Chondrocyte (in vitro differentiated cells): ENCODE data around the gene PLD1. TPM values are rescaled to one million over a fixed set of nuclear protein-coding genes. Genes with fewer than 3 reads are reported as not detected.

Source experiments
- DNase-seq: peaks from one replicate; pipeline ENCODE4 v3.0.0; 2021; ENCODE audit warnings: mixed read lengths, low spot score
- H3K27ac Mint-ChIP-seq: one replicate; pipeline ENCODE4 v1.8.0; 2021; ENCODE audit warnings: mild to moderate bottlenecking, moderate library complexity, mixed read lengths; ENCODE audit not compliant: unreplicated experiment
- H3K27me3 Mint-ChIP-seq: 2 replicates; pipeline ENCODE4 v1.8.0; 2021; ENCODE audit warnings: low read depth, mixed read lengths
- H3K36me3 Mint-ChIP-seq: 2 replicates; pipeline ENCODE4 v1.8.0; 2021; ENCODE audit warnings: low read depth, mixed read lengths
- H3K4me1 Mint-ChIP-seq: 2 replicates; pipeline ENCODE4 v1.8.0; 2021; ENCODE audit warnings: low read depth, mild to moderate bottlenecking, mixed read lengths
- H3K4me3 Mint-ChIP-seq: one replicate; pipeline ENCODE4 v1.8.0; 2021; ENCODE audit warnings: mild to moderate bottlenecking, moderate library complexity, mixed read lengths; ENCODE audit not compliant: unreplicated experiment
- H3K9me3 Mint-ChIP-seq: 2 replicates; pipeline ENCODE4 v1.8.0; 2021; ENCODE audit warnings: low read depth, mixed read lengths
- CTCF ChIP-seq: fragments of 200-600 bp; sonication (generic); IDR thresholded peaks from 2 replicates; pipeline ENCODE4 v1.5.0; 2021; ENCODE audit warnings: antibody characterized with exemption, mild to moderate bottlenecking, moderate library complexity
- total RNA-seq: library from RNA; stranded (reverse); gene quantifications from 3 replicates; pipeline ENCODE4 v1.2.1, GENCODE V29; 2021

PLD1 gene
- total RNA-seq, 1 donor from 2014 or later: 17.0 TPM

GRCh38 chr3:171832989-171833388, 22.7 kb upstream of the PLD1 start:
- Mint-ChIP-seq H3K9me3 (no peaks in the 10 kb centered on the region), H3K27ac (peak overlapping the region; percentile 89), H3K4me1 (peaks cover 55% of the 10 kb centered on the region), H3K36me3 (no peaks in the 10 kb centered on the region), H3K4me3 (peak overlapping the region; percentile 22), H3K27me3 (no peaks in the 10 kb centered on the region)
- no peak for TF ChIP-seq CTCF
- no peak for DNase-seq

DNA sequence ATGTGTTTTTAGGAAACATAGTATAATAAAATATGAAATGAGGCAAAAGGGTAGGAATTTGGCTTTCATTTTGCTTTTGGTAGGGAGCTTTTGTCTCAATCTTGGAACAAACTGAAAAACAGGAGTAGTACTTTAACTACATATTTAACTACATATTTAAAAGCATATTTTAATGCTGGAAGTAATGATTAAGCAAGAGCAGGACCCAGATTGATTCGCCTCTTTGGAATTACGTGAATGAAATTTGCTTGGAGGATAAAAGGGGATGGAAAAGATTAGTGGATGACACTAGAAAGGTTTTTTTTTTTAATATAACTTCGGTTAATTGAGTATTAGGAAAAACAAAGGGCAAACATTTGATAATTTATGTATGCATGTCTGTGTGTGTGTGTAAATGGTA, 21.7 kb upstream of the PLD1 start:
- H3K4me1 Mint-ChIP-seq: peaks cover 48% of the 10 kb centered on the region
- no peak for TF ChIP-seq CTCF
- no peak for DNase-seq

DNA sequence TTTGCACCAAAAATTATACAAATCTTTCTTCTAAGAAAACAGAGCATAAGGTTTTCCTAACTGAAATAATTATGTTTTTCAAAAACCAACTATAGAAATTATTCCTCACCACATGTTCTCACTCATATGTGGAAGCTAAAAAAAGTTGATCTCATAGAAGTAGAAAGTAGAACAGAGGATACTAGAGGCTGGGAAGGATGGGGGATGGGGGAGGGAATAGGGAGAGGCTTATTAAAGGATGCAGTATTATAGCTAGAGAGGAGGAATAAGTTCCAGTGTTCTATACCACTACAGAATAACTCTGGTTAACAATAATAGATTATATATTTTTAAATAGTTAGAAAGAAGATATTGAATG, 20.2 kb upstream of the PLD1 start:
- no peaks in the 10 kb centered on the region for H3K36me3 Mint-ChIP-seq
- no peak overlapping the region for H3K4me3 Mint-ChIP-seq
- H3K9me3 Mint-ChIP-seq: no peaks in the 10 kb centered on the region
- peak overlapping the region; percentile 63 for H3K27ac Mint-ChIP-seq
- no peak for TF ChIP-seq CTCF
- DNase-seq: no peak
- no peaks in the 10 kb centered on the region for H3K27me3 Mint-ChIP-seq
- H3K4me1 Mint-ChIP-seq: peaks cover 50% of the 10 kb centered on the region

More for the DNA sequence above, 21.7 kb upstream of the PLD1 start:
- Mint-ChIP-seq H3K27me3 (no peaks in the 10 kb centered on the region), H3K4me3 (no peak overlapping the region), H3K36me3 (no peaks in the 10 kb centered on the region), H3K9me3 (no peaks in the 10 kb centered on the region), H3K27ac (no peak overlapping the region)

DNA sequence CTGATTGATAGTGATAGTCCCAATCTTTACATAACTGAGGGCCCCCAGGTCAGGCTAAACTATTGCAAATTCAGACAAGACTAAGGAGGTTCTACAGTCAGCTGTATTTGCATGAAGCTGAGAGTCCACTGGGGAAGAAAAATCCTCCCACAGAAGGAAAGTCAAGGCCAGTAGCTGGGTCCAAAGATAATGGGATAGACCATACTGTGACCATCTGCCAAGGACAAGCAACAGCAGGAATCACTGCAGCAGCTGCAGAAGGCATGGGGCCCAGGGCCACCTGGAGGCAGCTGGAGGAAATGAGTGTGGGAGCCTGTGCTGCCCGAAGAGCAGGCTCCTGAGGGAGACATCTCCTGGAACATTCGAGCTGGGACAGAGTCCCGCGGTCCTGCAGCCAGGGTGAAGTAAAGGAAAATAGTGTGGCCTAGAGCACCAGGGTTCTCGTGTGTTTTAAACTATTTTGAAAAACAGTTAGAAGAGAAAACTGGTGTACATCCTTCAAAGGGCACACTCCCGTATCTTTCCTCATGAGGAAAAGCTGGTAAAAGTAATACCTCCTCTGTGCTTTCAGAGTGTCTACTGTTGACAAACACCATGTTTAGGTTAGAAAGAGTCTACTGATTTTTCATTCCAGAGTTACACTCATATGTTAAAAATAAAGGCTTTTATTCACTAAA, 19.7 kb upstream of the PLD1 start:
- H3K4me1 Mint-ChIP-seq: peaks cover 55% of the 10 kb centered on the region
- TF ChIP-seq CTCF: peak; percentile 84
- peak overlapping the region; percentile 63 for H3K27ac Mint-ChIP-seq
- no peaks in the 10 kb centered on the region for H3K9me3 Mint-ChIP-seq
- no peaks in the 10 kb centered on the region for H3K36me3 Mint-ChIP-seq
- DNase-seq: peak; percentile 91
- H3K4me3 Mint-ChIP-seq: no peak overlapping the region
- no peaks in the 10 kb centered on the region for H3K27me3 Mint-ChIP-seq

- Mint-ChIP-seq H3K4me3 (no peak overlapping the region), H3K36me3 (no peaks in the 10 kb centered on the region), H3K27me3 (no peaks in the 10 kb centered on the region), H3K4me1 (peaks cover 47% of the 10 kb centered on the region), H3K9me3 (no peaks in the 10 kb centered on the region), H3K27ac (no peak overlapping the region)
- TF ChIP-seq CTCF: no peak
- no peak for DNase-seq
Observed at GRCh38 chr3:171828902-171829770, 18.9 kb upstream of the PLD1 start.
